HEK293 (cell line): ENCODE measurements around the gene XYLT2.

Experiments
- CTCF ChIA-PET: fragments of 350-600 bp; formaldehyde crosslinking; extraction: SDS; loops from one replicate; lab custom pipeline; 2021; ENCODE audit warnings: antibody characterized with exemption; lab: Yijun Ruan, JAX
- POLR2A ChIA-PET: fragments of 300-600 bp; formaldehyde crosslinking; extraction: SDS; loops from one replicate; lab custom pipeline; 2020; ENCODE audit warnings: antibody characterized with exemption, inconsistent platforms; lab: Yijun Ruan, JAX
- H3K27ac ChIP-seq: fragments of 200-500 bp; sonication (Bioruptor generic); 2 replicates; pipeline ENCODE4 v1.5.1; 2014; ENCODE audit warnings: low read depth, low read length, control low read depth, inconsistent platforms; ENCODE audit errors: extremely low read depth
- H3K36me3 ChIP-seq, 2 experiments: fragments of 200-500 bp in 1 of 2; sonication (Bioruptor generic) in 1 of 2; 1 replicate in 1 of 2; 2 replicates in 1 of 2; pipeline ENCODE4 v1.5.1; 2014 to 2017; ENCODE audit warnings: inconsistent platforms in 2 of 2, low read length in 2 of 2; ENCODE audit not compliant: control insufficient read depth in 2 of 2, insufficient read depth in 1 of 2
- H3K4me1 ChIP-seq: fragments of 200-500 bp; sonication (Bioruptor generic); 2 replicates; pipeline ENCODE4 v1.5.1; 2014; ENCODE audit warnings: mild to moderate bottlenecking, low read length, inconsistent platforms; ENCODE audit not compliant: control insufficient read depth, insufficient read depth
- H3K4me3 ChIP-seq: 2 replicates; pipeline ENCODE4 v1.5.1; 2011; ENCODE audit warnings: low read depth, mild to moderate bottlenecking, control low read depth, low read length, moderate library complexity
- H3K9me3 ChIP-seq: fragments of 200-500 bp; sonication (Bioruptor generic); 2 replicates; pipeline ENCODE4 v1.5.1; 2014; ENCODE audit warnings: low read depth, low read length, inconsistent platforms; ENCODE audit not compliant: control insufficient read depth, insufficient read depth
- ATF2 ChIP-seq: fragments of 450-650 bp; formaldehyde crosslinking; IDR thresholded peaks from 2 replicates; pipeline ENCODE4 v1.5.1; 2016; ENCODE audit warnings: missing biosample characterization, missing genetic modification characterization, low read depth
- GLI2 ChIP-seq: fragments of 450-650 bp; formaldehyde crosslinking; IDR thresholded peaks from 2 replicates; pipeline ENCODE4; 2017; ENCODE audit warnings: missing biosample characterization, missing genetic modification characterization, low read depth, borderline replicate concordance
- PRDM4 ChIP-seq: fragments of 450-650 bp; formaldehyde crosslinking; IDR thresholded peaks from 2 replicates; pipeline ENCODE4 v1.5.1; 2017; ENCODE audit warnings: missing biosample characterization, missing genetic modification characterization
- ZBTB1 ChIP-seq: fragments of 450-650 bp; formaldehyde crosslinking; IDR thresholded peaks from 2 replicates; pipeline ENCODE4 v1.5.1; 2016; ENCODE audit warnings: missing biosample characterization, missing genetic modification characterization
- ZBTB11 ChIP-seq: fragments of 450-650 bp; formaldehyde crosslinking; conservative IDR thresholded peaks from 2 replicates; pipeline ENCODE4 v1.5.1; 2016; ENCODE audit warnings: low read depth, missing biosample characterization, missing genetic modification characterization
- ZNF16 ChIP-seq: fragments of 450-650 bp; formaldehyde crosslinking; IDR thresholded peaks from 2 replicates; pipeline ENCODE4 v1.5.1; 2016; ENCODE audit warnings: low read depth, missing biosample characterization, missing genetic modification characterization
- ZNF175 ChIP-seq: fragments of 450-650 bp; formaldehyde crosslinking; IDR thresholded peaks from 2 replicates; pipeline ENCODE4 v1.5.1; 2016; ENCODE audit warnings: missing biosample characterization, missing genetic modification characterization
- ZNF518A ChIP-seq: fragments of 450-650 bp; formaldehyde crosslinking; conservative IDR thresholded peaks from 2 replicates; pipeline ENCODE4 v1.5.1; 2016; ENCODE audit warnings: low read depth, missing biosample characterization, missing genetic modification characterization
- ZNF610 ChIP-seq: fragments of 450-650 bp; formaldehyde crosslinking; IDR thresholded peaks from 2 replicates; pipeline ENCODE4 v1.5.1; 2016; ENCODE audit warnings: missing biosample characterization, missing genetic modification characterization, borderline replicate concordance
- ZNF624 ChIP-seq: fragments of 450-650 bp; formaldehyde crosslinking; IDR thresholded peaks from 2 replicates; pipeline ENCODE4 v1.5.1; 2017; ENCODE audit warnings: missing biosample characterization, missing genetic modification characterization
- ZNF660 ChIP-seq: fragments of 450-650 bp; IDR thresholded peaks from 2 replicates; pipeline ENCODE4 v1.5.1; 2018; ENCODE audit warnings: missing biosample characterization, mild to moderate bottlenecking, missing genetic modification characterization

XYLT2 gene

GRCh38 chr17:50339381-50339780 lies 6.5 kb upstream of the XYLT2 start:
- no peak for TF ChIP-seq ATF2 (tag by site-specific recombination)
- no peak for TF ChIP-seq ZNF610 (tag by site-specific recombination)
- TF ChIP-seq ZNF660 (tag by site-specific recombination) = no peak
- TF ChIP-seq ZBTB11 (tag by site-specific recombination) = no peak
- TF ChIP-seq ZBTB1 = no peak
- TF ChIP-seq ZNF518A (tag by site-specific recombination) = no peak
- TF ChIP-seq GLI2 (tag by site-specific recombination) = no peak
- no peak for TF ChIP-seq PRDM4
- no peak for TF ChIP-seq ZNF624 (tag by site-specific recombination)
- no peak for TF ChIP-seq ZNF16
- no peak for TF ChIP-seq ZNF175
- TF ChIP-seq, all 188 proteins: peak for 0
- Histone ChIP-seq H3K4me1 (no peaks in the 10 kb centered on the region), H3K9me3 (no peaks in the 10 kb centered on the region), H3K36me3 (no peaks in the 10 kb centered on the region), H3K4me3 (no peak overlapping the region), H3K27ac (no peak overlapping the region)
- ChIA-PET CTCF (interaction anchor here (0.6 to 2.5 kb wide), 4 partner anchors 23 to 104 kb away, joined by 3 to 10 read pairs (median 6); partner anchors contain the start of gene LRRC59), POLR2A (no interaction called here)
